ENCODE measurements around the gene EAF2. TPM values are rescaled to one million over a fixed set of nuclear protein-coding genes. Genes with fewer than 3 reads are reported as not detected.
"Not testable (repeated sequence)": the region's sequence is repeated elsewhere in the genome, so short reads cannot be mapped to it uniquely, and the experiment has no call there.

The EAF2 gene
- total RNA-seq, 4 donors from 2014 or later, result 3.5 to 35.5 (median 4.7) TPM; not detected in 1

DNA sequence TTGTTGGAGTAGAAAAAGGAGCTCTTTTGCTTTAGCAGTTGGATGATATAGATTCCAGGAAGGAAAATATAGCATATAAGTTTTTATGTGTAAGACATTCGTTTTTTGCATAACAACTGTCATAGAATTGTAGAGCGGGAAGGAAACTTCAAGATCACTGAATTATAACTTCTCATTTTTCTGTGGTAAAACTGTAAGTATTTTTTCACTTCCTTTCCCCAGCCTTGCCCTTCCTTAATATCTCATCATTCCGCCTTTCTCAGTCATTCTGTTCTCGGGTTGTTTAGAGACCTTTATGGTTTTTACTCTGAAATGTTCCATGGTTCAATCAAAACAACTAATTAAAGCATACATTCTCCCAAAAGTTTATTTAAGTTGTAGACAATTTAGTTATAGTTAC lies 1.1 kb downstream of the EAF2 start:
- H3K27me3 ChIP-seq, result no peaks in the 10 kb centered on the region
- no peaks in the 10 kb centered on the region for H3K36me3 ChIP-seq
- no peak for DNase-seq
- TF ChIP-seq POLR2A (IDR thresholded peaks at IDR 0.05), result no peak
- TF ChIP-seq, protein P1, sequence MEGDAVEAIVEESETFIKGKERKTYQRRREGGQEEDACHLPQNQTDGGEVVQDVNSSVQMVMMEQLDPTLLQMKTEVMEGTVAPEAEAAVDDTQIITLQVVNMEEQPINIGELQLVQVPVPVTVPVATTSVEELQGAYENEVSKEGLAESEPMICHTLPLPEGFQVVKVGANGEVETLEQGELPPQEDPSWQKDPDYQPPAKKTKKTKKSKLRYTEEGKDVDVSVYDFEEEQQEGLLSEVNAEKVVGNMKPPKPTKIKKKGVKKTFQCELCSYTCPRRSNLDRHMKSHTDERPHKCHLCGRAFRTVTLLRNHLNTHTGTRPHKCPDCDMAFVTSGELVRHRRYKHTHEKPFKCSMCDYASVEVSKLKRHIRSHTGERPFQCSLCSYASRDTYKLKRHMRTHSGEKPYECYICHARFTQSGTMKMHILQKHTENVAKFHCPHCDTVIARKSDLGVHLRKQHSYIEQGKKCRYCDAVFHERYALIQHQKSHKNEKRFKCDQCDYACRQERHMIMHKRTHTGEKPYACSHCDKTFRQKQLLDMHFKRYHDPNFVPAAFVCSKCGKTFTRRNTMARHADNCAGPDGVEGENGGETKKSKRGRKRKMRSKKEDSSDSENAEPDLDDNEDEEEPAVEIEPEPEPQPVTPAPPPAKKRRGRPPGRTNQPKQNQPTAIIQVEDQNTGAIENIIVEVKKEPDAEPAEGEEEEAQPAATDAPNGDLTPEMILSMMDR (IDR thresholded peaks at IDR 0.05), result no peak
- no peaks in the 10 kb centered on the region for H3K9me3 ChIP-seq
- H3K4me3 ChIP-seq, result peak overlapping the region in 3 of 4 donors; percentile 72 to 77 (median 72)
- H3K4me1 ChIP-seq, result peaks cover 0 to 15% (median 2%) of the 10 kb centered on the region in 4 donors
- H3K27ac ChIP-seq, result peak overlapping the region in 2 of 4 donors; percentile 82 to 83

DNA sequence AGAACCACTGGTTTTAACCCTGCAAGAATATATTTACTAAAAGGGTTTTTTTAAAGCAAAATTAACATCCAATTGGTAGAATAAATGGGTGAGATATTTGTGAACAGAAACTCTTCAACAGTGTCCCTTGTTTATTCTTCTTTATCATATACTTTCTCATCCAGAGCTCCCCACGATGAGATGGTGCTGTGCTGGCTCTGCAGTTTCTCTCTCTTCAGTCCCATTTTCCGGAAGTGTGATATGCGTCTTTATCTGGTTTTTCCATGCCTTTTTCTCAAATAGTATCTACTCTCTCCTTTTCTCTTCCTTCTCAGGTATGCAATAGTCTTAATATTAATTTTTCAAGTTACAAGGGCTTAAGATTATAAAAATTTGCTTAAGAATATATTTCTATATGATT lies 1.5 kb downstream of the EAF2 start:
- H3K27ac ChIP-seq, result no peak overlapping the region
- peaks cover 0 to 15% (median 2%) of the 10 kb centered on the region in 4 donors for H3K4me1 ChIP-seq
- H3K36me3 ChIP-seq, result no peaks in the 10 kb centered on the region
- no peaks in the 10 kb centered on the region for H3K9me3 ChIP-seq
- H3K4me3 ChIP-seq, result peak overlapping the region in 1 of 4 donors; percentile 77
- TF ChIP-seq, protein P1 (IDR thresholded peaks at IDR 0.05), result no peak
- TF ChIP-seq POLR2A (IDR thresholded peaks at IDR 0.05), result no peak
- no peak for DNase-seq
- no peaks in the 10 kb centered on the region for H3K27me3 ChIP-seq

DNA sequence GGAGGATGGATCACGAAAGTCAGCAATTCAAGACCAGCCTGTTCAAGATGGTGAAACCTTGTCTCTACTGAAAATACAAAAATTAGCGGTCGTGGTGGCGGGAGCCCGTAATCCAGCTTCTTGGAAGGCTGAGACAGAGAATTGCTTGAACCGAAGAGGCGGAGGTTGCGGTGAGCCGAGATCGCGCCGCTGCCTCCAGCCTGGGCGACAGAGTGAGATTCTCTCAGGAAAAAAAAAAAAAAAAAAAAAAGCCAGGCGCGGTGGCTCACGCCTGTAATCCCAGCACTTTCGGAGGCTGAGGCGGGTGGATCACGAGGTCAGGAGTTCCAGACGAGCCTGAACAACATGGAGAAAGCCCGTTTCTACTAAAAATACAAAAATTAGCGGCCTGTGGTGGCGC lies 5.0 kb downstream of the EAF2 start:
- no peak for DNase-seq

DNA sequence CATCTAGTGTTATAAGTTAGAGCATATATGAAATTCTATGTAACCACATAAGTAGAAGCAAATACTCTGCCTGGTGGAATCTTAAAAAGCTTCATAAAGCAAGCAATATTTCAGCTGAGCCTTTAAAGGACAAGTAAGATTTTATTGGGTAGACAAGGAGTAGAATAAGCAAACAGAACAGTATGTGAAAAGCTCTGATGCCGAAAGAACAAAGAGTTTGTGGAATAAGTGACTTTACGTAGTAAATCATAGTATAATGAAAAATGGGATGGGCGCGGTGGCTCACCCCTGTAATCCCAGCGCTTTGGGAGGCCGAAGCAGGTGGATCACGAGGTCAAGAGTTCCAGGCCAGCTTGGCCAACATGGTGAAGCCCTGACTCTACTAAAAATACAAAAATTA lies 9.9 kb downstream of the EAF2 start:
- Histone ChIP-seq H3K4me1 (no peaks in the 10 kb centered on the region), H3K9me3 (no peaks in the 10 kb centered on the region), H3K4me3 (no peak overlapping the region), H3K36me3 (no peaks in the 10 kb centered on the region), H3K27me3 (no peaks in the 10 kb centered on the region), H3K27ac (no peak overlapping the region)
- TF ChIP-seq POLR2A (IDR thresholded peaks at IDR 0.05), result no peak
- DNase-seq, result no peak

More for the DNA sequence above, 5.0 kb downstream of the EAF2 start:
- Histone ChIP-seq H3K36me3 (no peaks in the 10 kb centered on the region), H3K4me3 (no peak overlapping the region), H3K27me3 (no peaks in the 10 kb centered on the region), H3K4me1 (peaks cover 0 to 5% (median 0%) of the 10 kb centered on the region in 4 donors), H3K9me3 (no peaks in the 10 kb centered on the region), H3K27ac (no peak overlapping the region)
- TF ChIP-seq, protein P1 (IDR thresholded peaks at IDR 0.05), result no peak
- TF ChIP-seq POLR2A (IDR thresholded peaks at IDR 0.05), result no peak

DNA sequence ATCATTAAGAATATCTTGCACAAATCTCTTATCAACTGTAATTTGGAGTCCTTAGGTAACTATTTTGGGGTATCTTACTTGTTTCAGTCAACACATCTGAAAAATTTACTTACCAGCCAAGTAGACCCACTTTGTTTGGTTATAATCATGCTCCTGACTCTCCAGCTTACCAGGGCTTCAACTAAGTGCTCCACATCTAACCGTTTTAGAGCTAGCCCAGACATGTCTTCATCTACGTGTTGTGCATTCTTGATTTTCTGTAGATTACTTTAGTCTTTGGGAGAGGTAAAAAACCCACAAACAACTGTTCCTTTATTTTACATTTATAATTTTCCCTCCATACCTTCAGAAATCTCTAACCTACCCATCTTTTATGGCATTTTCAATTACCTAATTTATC lies 17.2 kb downstream of the EAF2 start:
- Histone ChIP-seq H3K4me3 (no peak overlapping the region), H3K36me3 (no peaks in the 10 kb centered on the region), H3K27me3 (no peaks in the 10 kb centered on the region), H3K4me1 (no peaks in the 10 kb centered on the region), H3K9me3 (no peaks in the 10 kb centered on the region), H3K27ac (no peak overlapping the region)
- no peak for DNase-seq
- TF ChIP-seq POLR2A (IDR thresholded peaks at IDR 0.05), result no peak
- TF ChIP-seq, protein P1 (IDR thresholded peaks at IDR 0.05), result no peak

DNA sequence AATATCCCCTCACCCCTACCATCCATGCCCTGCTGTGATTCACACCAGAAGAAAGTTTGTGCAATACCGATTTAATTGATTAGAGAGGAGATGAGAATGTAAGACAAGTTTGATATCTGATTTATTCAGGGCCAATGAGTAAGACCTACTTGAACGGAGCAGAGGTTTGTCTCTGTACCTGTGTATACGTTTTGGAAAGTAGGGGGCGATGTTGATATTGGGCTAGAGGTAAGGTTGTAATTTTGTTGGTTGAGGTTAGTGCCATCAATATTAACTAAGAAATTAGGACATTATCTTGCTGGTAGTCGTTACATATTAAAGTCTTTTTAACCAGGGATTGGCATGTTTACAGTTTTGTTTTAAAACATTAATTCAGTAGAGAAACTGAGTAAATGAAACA lies 20.5 kb downstream of the EAF2 start:
- H3K4me1 ChIP-seq, result no peaks in the 10 kb centered on the region
- DNase-seq, result no peak
- TF ChIP-seq, protein P1 (IDR thresholded peaks at IDR 0.05), result peak in 3 of 6 experiments; percentile 12 to 18 (median 13)
- no peak for TF ChIP-seq POLR2A (IDR thresholded peaks at IDR 0.05)

DNA sequence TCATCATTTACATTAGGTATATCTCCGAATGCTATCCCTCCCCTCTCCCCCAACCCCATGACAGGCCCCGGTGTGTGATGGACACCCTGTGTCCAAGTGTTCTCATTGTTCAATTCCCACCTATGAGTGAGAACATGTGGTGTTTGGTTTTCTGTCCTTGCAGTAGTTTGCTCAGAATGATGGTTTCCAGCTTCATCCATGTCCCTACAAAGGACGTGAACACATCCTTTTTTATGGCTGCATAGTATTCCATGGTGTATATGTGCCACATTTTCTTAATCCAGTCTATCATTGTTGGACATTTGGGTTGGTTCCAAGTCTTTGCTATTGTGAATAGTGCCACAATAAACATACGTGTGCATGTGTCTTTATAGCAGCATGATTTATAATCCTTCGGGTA lies 22.8 kb downstream of the EAF2 start:
- H3K36me3 ChIP-seq, H3K4me1 ChIP-seq, H3K9me3 ChIP-seq, H3K27ac ChIP-seq, H3K4me3 ChIP-seq, DNase-seq, H3K27me3 ChIP-seq: not testable (repeated sequence)

More for the DNA sequence above, 20.5 kb downstream of the EAF2 start:
- no peaks in the 10 kb centered on the region for H3K9me3 ChIP-seq
- no peaks in the 10 kb centered on the region for H3K27me3 ChIP-seq
- no peak overlapping the region for H3K4me3 ChIP-seq
- H3K27ac ChIP-seq, result no peak overlapping the region
- no peaks in the 10 kb centered on the region for H3K36me3 ChIP-seq

DNA sequence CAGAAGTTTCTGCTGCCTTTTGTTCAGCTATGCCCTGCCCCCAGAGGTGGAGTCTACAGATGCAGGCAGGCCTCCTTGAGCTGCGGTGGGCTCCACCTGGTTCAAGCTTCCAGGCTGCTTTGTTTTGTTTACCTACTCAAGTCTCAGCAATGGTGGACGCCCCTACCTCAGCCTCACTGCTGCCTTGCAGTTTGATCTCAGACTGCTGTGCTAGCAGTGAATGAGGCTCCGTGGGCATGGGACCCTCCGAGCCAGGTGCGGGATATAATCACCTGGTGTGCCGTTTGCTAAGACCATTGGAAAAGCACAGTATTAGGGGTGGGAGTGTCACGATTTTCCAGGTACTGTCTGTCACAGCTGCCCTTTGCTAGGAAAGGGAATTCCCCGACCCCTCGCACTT lies 28.2 kb downstream of the EAF2 start:
- H3K27ac ChIP-seq, H3K36me3 ChIP-seq, H3K9me3 ChIP-seq, H3K27me3 ChIP-seq, DNase-seq, H3K4me1 ChIP-seq, H3K4me3 ChIP-seq: not testable (repeated sequence)

All from Peyer's patch (tissue), 4 donors.